SH-SY5Y (cell line): ENCODE results near the gene DOCK2.

ENCODE experiments used
- GATA2 ChIP-seq: IDR thresholded peaks from 2 replicates; pipeline ENCODE4 v1.6.1; 2011; ENCODE audit warnings: mild to moderate bottlenecking, low read depth, low read length
- GATA3 ChIP-seq: IDR thresholded peaks from 2 replicates; pipeline ENCODE4 v1.6.1; 2011; ENCODE audit warnings: low read depth, mild to moderate bottlenecking, low read length, moderate library complexity

GRCh38 chr5:170077526-170077925 lies 440.5 kb downstream of the DOCK2 start:
- TF ChIP-seq GATA2 (no peak), GATA3 (no peak)
